GM13976 (cell line): ENCODE measurements around the gene ZNF440.

ENCODE experiments used
- DNase-seq: peaks from one replicate; pipeline ENCODE4 v3.0.0; 2012; ENCODE audit warnings: low spot score
- CTCF ChIP-seq: IDR thresholded peaks from 2 replicates; pipeline ENCODE4 v1.5.1; 2012; ENCODE audit warnings: borderline replicate concordance, mild to moderate bottlenecking; ENCODE audit not compliant: insufficient read depth; ENCODE audit errors: extremely low read depth, missing control alignments, control extremely low read depth
- in situ Hi-C: fragments of 300-500 bp; cut with MboI; formaldehyde crosslinking; loops from one replicate; pipeline ENCODE4 v1.12.0; 2022; ENCODE audit warnings: low sequenced_read_pairs, mixed read lengths, inconsistent platforms; ENCODE audit not compliant: unreplicated experiment

ZNF440 gene

DNA sequence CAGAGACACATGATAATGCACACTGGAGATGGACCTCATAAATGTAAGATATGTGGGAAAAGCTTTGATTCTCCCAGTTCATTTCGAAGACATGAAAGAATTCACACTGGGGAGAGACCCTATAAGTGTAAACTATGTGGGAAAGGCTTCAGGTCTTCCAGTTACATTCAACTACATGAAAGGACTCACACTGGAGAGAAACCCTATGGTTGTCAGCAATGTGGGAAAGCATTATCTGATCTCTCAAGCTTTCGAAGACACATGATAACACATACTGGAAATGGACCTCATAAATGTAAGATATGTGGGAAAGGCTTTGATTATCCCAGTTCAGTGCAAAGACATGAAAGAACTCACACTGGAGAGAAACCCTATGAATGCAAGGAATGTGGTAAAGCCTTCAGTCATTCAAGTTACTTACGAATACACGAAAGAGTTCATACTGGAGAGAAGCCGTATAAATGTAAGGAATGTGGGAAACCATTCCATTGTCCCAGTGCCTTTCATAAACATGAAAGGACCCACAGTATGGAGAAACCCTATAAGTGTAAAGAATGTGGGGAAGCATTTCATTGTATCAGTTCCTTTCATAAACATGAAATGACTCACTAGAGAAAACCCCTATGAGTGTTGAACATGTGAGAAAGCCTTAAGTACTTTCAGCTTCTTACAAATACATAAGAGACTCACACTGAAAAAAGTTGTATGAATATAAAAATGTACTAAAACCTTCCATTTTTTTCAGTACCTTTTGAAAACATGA lies 32.6 kb upstream of the ZNF440 start:
- TF ChIP-seq CTCF, result no peak

DNA sequence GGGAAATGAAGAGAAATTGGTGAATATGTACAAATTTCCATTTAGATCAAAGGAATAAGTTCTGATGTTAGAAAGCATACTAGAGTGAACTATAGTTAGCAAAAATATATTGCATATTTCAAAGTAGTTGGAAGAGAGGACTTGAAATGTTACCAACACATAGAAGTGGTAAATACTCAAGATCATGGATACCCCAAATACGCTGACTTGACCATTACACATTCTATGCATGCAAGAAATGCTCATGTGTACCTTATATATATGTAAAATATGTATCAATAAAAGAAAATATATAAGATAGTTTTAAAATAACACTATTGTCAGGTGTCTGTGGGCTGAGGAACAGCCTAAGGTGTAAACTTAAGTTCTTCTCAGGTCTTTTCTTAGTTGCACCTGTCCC lies 30.3 kb upstream of the ZNF440 start:
- no peak for DNase-seq
- no peak for TF ChIP-seq CTCF
- in situ Hi-C loops, result no loop called here

More for the DNA sequence above, 32.6 kb upstream of the ZNF440 start:
- in situ Hi-C loops, result no loop called here
- DNase-seq, result no peak

DNA sequence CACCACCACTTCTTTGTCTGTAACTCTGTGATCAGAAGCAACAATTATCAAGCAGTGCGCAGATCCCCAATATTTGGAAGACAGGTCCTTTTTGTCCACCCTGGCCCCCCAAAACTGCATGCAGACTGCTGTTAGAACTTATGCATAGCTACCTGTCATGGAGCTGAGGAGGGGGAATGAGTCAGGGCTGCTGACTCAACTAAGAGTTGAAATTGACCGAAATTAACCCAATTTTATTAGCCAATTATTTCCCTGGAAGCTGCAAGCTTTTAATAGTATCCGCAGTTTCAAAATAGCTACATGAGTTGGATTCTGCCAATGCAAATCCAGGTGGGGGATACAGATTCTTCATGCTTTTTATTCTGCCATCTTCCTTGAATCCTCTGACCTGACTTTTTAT lies 29.7 kb upstream of the ZNF440 start:
- DNase-seq, result no peak
- in situ Hi-C loops, result no loop called here

GRCh38 chr19:11787536-11787935 lies 26.5 kb upstream of the ZNF440 start:
- TF ChIP-seq CTCF, result no peak
- in situ Hi-C loops, result no loop called here
- no peak for DNase-seq

More for the DNA sequence above, 29.7 kb upstream of the ZNF440 start:
- no peak for TF ChIP-seq CTCF

- TF ChIP-seq CTCF, result no peak
- no peak for DNase-seq
- in situ Hi-C loops, result no loop called here
Observed at GRCh38 chr19:11792942-11793341, 21.1 kb upstream of the ZNF440 start.

- TF ChIP-seq CTCF, result peak; percentile 74
- in situ Hi-C loops, result no loop called here
- DNase-seq, result peak; percentile 85
Observed at GRCh38 chr19:11797491-11797890, 16.6 kb upstream of the ZNF440 start.
